Heart left ventricle (tissue), 16 donors: ENCODE measurements around the gene ARMH4. TPM values are rescaled to one million over a fixed set of nuclear protein-coding genes. Genes with fewer than 3 reads are reported as not detected.

Experiments
- ATAC-seq, 4 donors: fragments of 200-7000 bp; cut with Tn5 transposase; one replicate each; pipeline ENCODE4 v1.9.1; 2020 to 2022; ENCODE audit warnings: moderate library complexity in 4 of 4, mild to moderate bottlenecking in 3 of 4, moderate number of reproducible peaks in 1 of 4
- DNase-seq, 5 donors: peaks; one replicate each; pipeline ENCODE4 v3.0.0-alpha.2; 2020
- H3K27ac ChIP-seq, 12 donors: fragments of 200-600 bp; sonication (generic) in 4 of 12; one replicate each; pipeline versions ENCODE4 v1.5.0 to v1.8.0; 2016 to 2022; ENCODE audit warnings: mild to moderate bottlenecking in 2 of 12
- H3K27me3 ChIP-seq, 9 donors: fragments of 200-600 bp; sonication (generic) in 2 of 9; one replicate each; pipeline versions ENCODE4 v1.5.1 to v1.8.0; 2016 to 2022; ENCODE audit warnings: mild to moderate bottlenecking in 3 of 9
- H3K36me3 ChIP-seq, 9 donors: fragments of 200-600 bp; sonication (generic) in 2 of 9; one replicate each; pipeline versions ENCODE4 v1.5.0 to v1.8.0; 2018 to 2022; ENCODE audit warnings: mild to moderate bottlenecking in 2 of 9
- H3K4me1 ChIP-seq, 12 donors: fragments of 200-600 bp; sonication (generic) in 4 of 12; one replicate each; pipeline versions ENCODE4 v1.5.0 to v1.8.0; 2016 to 2022; ENCODE audit warnings: mild to moderate bottlenecking in 3 of 12
- H3K4me3 ChIP-seq, 12 donors: fragments of 200-600 bp; sonication (generic) in 4 of 12; one replicate each; pipeline versions ENCODE4 v1.5.0 to v1.8.0; 2017 to 2022; ENCODE audit warnings: mild to moderate bottlenecking in 9 of 12, moderate library complexity in 4 of 12
- H3K9me3 ChIP-seq, 12 donors: fragments of 200-600 bp; sonication (generic) in 4 of 12; one replicate each; pipeline versions ENCODE4 v1.5.0 to v1.8.0; 2016 to 2022; ENCODE audit warnings: mild to moderate bottlenecking in 1 of 12
- POLR2A ChIP-seq, 2 donors: fragments of 450-650 bp; IDR thresholded peaks; one replicate each; pipeline ENCODE4 v1.6.1; 2017; ENCODE audit warnings: antibody characterized with exemption in 2 of 2, mild to moderate bottlenecking in 2 of 2, moderate library complexity in 2 of 2
- WGBS, 4 donors: extraction: QIAGEN DNeasy Blood & Tissue Kit in 2 of 4; methylation state at CpG; one replicate each; pipeline versions ENCODE4 v1.1.5 to v1.1.7; 2013 to 2018; 5-methylcytosine and 5-hydroxymethylcytosine counted together
- intact Hi-C, 10 donors: fragments of 100-400 bp; cut with DNase I; formaldehyde crosslinking; loops; one replicate each; pipeline versions ENCODE4 v1.11.1 to v1.14.2; 2022
- polyA plus RNA-seq, 2 donors: library from polyadenylated mRNA; stranded (reverse); fragments of 200-250 nt; gene quantifications; one replicate each; pipeline ENCODE4 v1.2.3, GENCODE V29; 2013
- total RNA-seq, 9 donors: library from RNA; depleted of rRNA in 2 of 9; stranded (reverse); fragments of >200 nt in 2 of 9; fragmentation: NEBNext Ultra II Directional in 3 of 9; extraction: Animal tissue kit (Norgen Biotek cat#: 25700) in 3 of 9; gene quantifications; one replicate each; pipeline versions ENCODE4 v1.1.0 to v1.2.4, GENCODE V29; 2016 to 2023
- TF ChIP-seq, protein P1 (sequence below), 12 donors: fragments of 200-600 bp; sonication (generic) in 4 of 12; IDR thresholded peaks; one replicate each; pipeline versions ENCODE4 v1.5.0 to v1.8.0; 2018 to 2022; ENCODE audit warnings: antibody characterized with exemption in 12 of 12, mild to moderate bottlenecking in 5 of 12
- donor health status: ischemic (EF 13 %, LVEDD 7.1; RV severe dilation, severe dysfunction).
- donor health status: healthy with polysubstance abuse.
- donor health status: DM: no; HTN: yes; CAD: no.
- donor health status: DM: no; HTN: no; CAD: no.
- donor health status: ischemic (EF 25% LVEDD 6.9; RV normal size, moderate dysfunction).
- donor health status: ischemic (EF 25% LVEDD 5.7; RV mildly dilated, moderate dysfunction).
- donor health status: healthy.
- donor health status: DM: yes; HTN: yes; CAD: no.
- donor health status: ischemic (EF 35%, LVEDD 5.7; RV mildly dilated, moderate dysfunction).
- donor health status: nonischemic (EF 11% LVEDD 7.7; RV severe dilation, severe dysfunction).
- donor health status: DM: yes; HTN: yes; CAD: no.
- donor health status: PGD.
- donor health status: ischemic (EF 29% LVEDD 5.4; RV normal size, mild dysfunction).
- donor health status: nonischemic (EF 23%, LVEDD 6.1; RV moderate dilation, normal function).

ARMH4 gene
- total and polyA plus RNA-seq, 11 donors, result 1.8 to 13.4 (median 9.7) TPM

- Histone ChIP-seq H3K9me3 (no peaks in the 10 kb centered on the region), H3K4me1 (peaks cover 0 to 5% (median 0%) of the 10 kb centered on the region in 12 donors), H3K36me3 (peaks cover 0 to 2% (median 0%) of the 10 kb centered on the region in 9 donors), H3K27ac (no peak overlapping the region), H3K27me3 (no peaks in the 10 kb centered on the region), H3K4me3 (no peak overlapping the region)
- intact Hi-C loops, result no loop called here
- no peak for TF ChIP-seq POLR2A (IDR thresholded peaks at IDR 0.05)
- TF ChIP-seq, protein P1, sequence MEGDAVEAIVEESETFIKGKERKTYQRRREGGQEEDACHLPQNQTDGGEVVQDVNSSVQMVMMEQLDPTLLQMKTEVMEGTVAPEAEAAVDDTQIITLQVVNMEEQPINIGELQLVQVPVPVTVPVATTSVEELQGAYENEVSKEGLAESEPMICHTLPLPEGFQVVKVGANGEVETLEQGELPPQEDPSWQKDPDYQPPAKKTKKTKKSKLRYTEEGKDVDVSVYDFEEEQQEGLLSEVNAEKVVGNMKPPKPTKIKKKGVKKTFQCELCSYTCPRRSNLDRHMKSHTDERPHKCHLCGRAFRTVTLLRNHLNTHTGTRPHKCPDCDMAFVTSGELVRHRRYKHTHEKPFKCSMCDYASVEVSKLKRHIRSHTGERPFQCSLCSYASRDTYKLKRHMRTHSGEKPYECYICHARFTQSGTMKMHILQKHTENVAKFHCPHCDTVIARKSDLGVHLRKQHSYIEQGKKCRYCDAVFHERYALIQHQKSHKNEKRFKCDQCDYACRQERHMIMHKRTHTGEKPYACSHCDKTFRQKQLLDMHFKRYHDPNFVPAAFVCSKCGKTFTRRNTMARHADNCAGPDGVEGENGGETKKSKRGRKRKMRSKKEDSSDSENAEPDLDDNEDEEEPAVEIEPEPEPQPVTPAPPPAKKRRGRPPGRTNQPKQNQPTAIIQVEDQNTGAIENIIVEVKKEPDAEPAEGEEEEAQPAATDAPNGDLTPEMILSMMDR (IDR thresholded peaks at IDR 0.05), result no peak
- WGBS, 4 donors, result 87 to 100% (median 93%) methylated on average over 1 of the region's 1 CpG
- DNase-seq (no peak), ATAC-seq (no peak)
Observed at GRCh38 chr14:58068306-58068705, 83.7 kb downstream of the ARMH4 start.

GRCh38 chr14:58066115-58066514 lies 85.9 kb downstream of the ARMH4 start:
- DNase-seq (no peak), ATAC-seq (no peak)
- intact Hi-C loops, result no loop called here
- Histone ChIP-seq H3K36me3 (peaks cover 0 to 2% (median 0%) of the 10 kb centered on the region in 9 donors), H3K27ac (no peak overlapping the region), H3K4me1 (peaks cover 0 to under 1% (median 0%) of the 10 kb centered on the region in 12 donors), H3K27me3 (no peaks in the 10 kb centered on the region), H3K9me3 (no peaks in the 10 kb centered on the region), H3K4me3 (no peak overlapping the region)
- TF ChIP-seq, protein P1 (IDR thresholded peaks at IDR 0.05), result no peak
- no peak for TF ChIP-seq POLR2A (IDR thresholded peaks at IDR 0.05)

DNA sequence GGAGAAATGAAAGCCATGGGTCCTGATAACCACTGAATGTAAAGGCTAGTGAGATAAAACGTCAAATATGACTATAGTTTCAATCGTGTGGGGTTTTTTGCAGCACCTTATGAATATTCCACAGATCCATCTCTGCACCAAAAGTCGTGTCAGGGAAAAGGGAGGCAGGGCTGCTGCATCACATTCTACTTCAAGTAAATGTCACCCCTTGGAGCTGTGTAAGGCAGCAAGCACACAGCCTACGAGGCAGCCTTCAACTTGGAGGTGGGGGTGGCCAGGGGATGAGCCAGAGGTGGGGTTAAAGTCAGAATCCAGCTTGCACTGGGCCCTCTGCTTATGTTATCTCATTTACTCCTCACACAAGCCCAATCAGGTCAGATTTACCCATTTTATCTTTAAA lies 90.4 kb downstream of the ARMH4 start:
- Histone ChIP-seq H3K4me3 (no peak overlapping the region), H3K9me3 (no peaks in the 10 kb centered on the region), H3K4me1 (no peaks in the 10 kb centered on the region), H3K27me3 (no peaks in the 10 kb centered on the region), H3K27ac (no peak overlapping the region), H3K36me3 (peaks cover 0 to 4% (median 0%) of the 10 kb centered on the region in 9 donors)
- ATAC-seq (no peak), DNase-seq (no peak)
- 71 to 88% (median 77%) methylated on average over 4 of the region's 4 CpGs for WGBS, 4 donors
- intact Hi-C loops, result no loop called here
- TF ChIP-seq, protein P1 (IDR thresholded peaks at IDR 0.05), result no peak
- TF ChIP-seq POLR2A (IDR thresholded peaks at IDR 0.05), result no peak

- no peaks in the 10 kb centered on the region for H3K27me3 ChIP-seq
- ATAC-seq (no peak), DNase-seq (no peak)
- peaks cover 0 to 4% (median 0%) of the 10 kb centered on the region in 9 donors for H3K36me3 ChIP-seq
- no peak for TF ChIP-seq POLR2A (IDR thresholded peaks at IDR 0.05)
- TF ChIP-seq, protein P1 (IDR thresholded peaks at IDR 0.05), result no peak
- H3K4me1 ChIP-seq, result no peaks in the 10 kb centered on the region
- H3K9me3 ChIP-seq, result no peaks in the 10 kb centered on the region
- H3K4me3 ChIP-seq, result no peak overlapping the region
- intact Hi-C loops, result no loop called here
- WGBS, 4 donors, result 73 to 88% (median 74%) methylated on average over 3 to 4 of the region's 4 CpGs
- H3K27ac ChIP-seq, result no peak overlapping the region
Observed at GRCh38 chr14:58060898-58061297, 91.1 kb downstream of the ARMH4 start.
